B cell (primary cell): Measurements from ENCODE around the gene STON1. TPM values are rescaled to one million over a fixed set of nuclear protein-coding genes. Genes with fewer than 3 reads are reported as not detected.

Experiments
- ATAC-seq: fragments of 200-7000 bp; cut with Tn5 transposase; one replicate; pipeline ENCODE4 v1.10.0; 2021; ENCODE audit warnings: low read depth, mild to moderate bottlenecking, moderate number of reproducible peaks, moderate library complexity
- CTCF ChIA-PET: fragments of 350-600 bp; sonication (Branson Sonifier 250); formaldehyde crosslinking; loops from one replicate; lab custom pipeline; 2021; ENCODE audit warnings: antibody characterized with exemption, inconsistent platforms; lab: Charles Lee
- POLR2A ChIA-PET: fragments of 350-600 bp; sonication (Branson Sonifier 250); formaldehyde crosslinking; loops from one replicate; lab custom pipeline; 2021; ENCODE audit warnings: antibody characterized with exemption; lab: Charles Lee
- DNase-seq: peaks from one replicate; pipeline ENCODE4 v3.0.0; 2013
- H2AFZ ChIP-seq: 2 replicates; pipeline ENCODE4 v1.6.1; 2012; ENCODE audit warnings: mild to moderate bottlenecking, low read depth, low read length; ENCODE audit not compliant: insufficient read depth, poor library complexity, severe bottlenecking
- H3K27ac ChIP-seq, 2 donors: 1 replicate in 1 of 2; 2 replicates in 1 of 2; pipeline ENCODE4 v1.5.1; 2012 to 2013; ENCODE audit warnings: low read length in 2 of 2, mild to moderate bottlenecking in 2 of 2, moderate library complexity in 1 of 2
- H3K27me3 ChIP-seq, 4 experiments: fragments of 200-600 bp in 1 of 4; sonication (generic) in 1 of 4; replicated peaks in 1 of 4; 1 replicate in 2 of 4; 2 replicates in 2 of 4; pipeline versions ENCODE4 v1.6.1 to v1.7.0; 2013 to 2016; ENCODE audit warnings: low read length in 3 of 4, mild to moderate bottlenecking in 2 of 4, mixed read lengths in 1 of 4, moderate library complexity in 1 of 4; ENCODE audit not compliant: insufficient read depth in 4 of 4, control insufficient read depth in 3 of 4; ENCODE audit errors: control extremely low read depth in 1 of 4
- H3K36me3 ChIP-seq, 2 experiments: replicated peaks in 1 of 2; 1 replicate in 1 of 2; 2 replicates in 1 of 2; pipeline versions ENCODE4 v1.6.1 to v1.7.1; 2013; ENCODE audit warnings: low read length in 1 of 2; ENCODE audit not compliant: insufficient read depth in 2 of 2, control insufficient read depth in 1 of 2; ENCODE audit errors: control extremely low read depth in 1 of 2, extremely low read depth in 1 of 2
- H3K4me1 ChIP-seq, 2 donors: fragments of 200-600 bp in 1 of 2; sonication (generic) in 1 of 2; 1 replicate in 1 of 2; 2 replicates in 1 of 2; pipeline versions ENCODE4 v1.5.1 to v1.6.1; 2013 to 2017; ENCODE audit warnings: low read length in 2 of 2; ENCODE audit not compliant: control insufficient read depth in 2 of 2, insufficient read depth in 2 of 2
- H3K4me2 ChIP-seq: replicated peaks from 2 replicates; pipeline ENCODE3; 2012; ENCODE audit warnings: mild to moderate bottlenecking, low read depth, low read length; ENCODE audit not compliant: poor library complexity, severe bottlenecking
- H3K4me3 ChIP-seq, 5 experiments: fragments of 200-600 bp in 1 of 5; sonication (generic) in 1 of 5; 1 replicate in 3 of 5; 2 replicates in 2 of 5; pipeline versions ENCODE4 v1.5.1 to v1.7.0; 2011 to 2016; ENCODE audit warnings: low read length in 4 of 5, mild to moderate bottlenecking in 4 of 5, low read depth in 2 of 5, control low read depth in 1 of 5, moderate library complexity in 1 of 5; ENCODE audit not compliant: insufficient read depth in 1 of 5; ENCODE audit errors: control extremely low read depth in 1 of 5, extremely low read depth in 1 of 5
- H3K79me2 ChIP-seq: fragments of 200-600 bp; sonication (generic); one replicate; pipeline ENCODE4 v1.6.0; 2016; ENCODE audit warnings: low read length; ENCODE audit not compliant: control insufficient read depth, insufficient read depth
- H3K9ac ChIP-seq: fragments of 200-600 bp; sonication (generic); 2 replicates; pipeline ENCODE4 v1.6.1; 2017; ENCODE audit warnings: mild to moderate bottlenecking, low read length, moderate library complexity
- H3K9me3 ChIP-seq, 3 donors: one replicate each; pipeline versions ENCODE4 v1.6.1 to v1.7.1; 2013; ENCODE audit warnings: low read length in 2 of 3; ENCODE audit not compliant: control insufficient read depth in 2 of 3, insufficient read depth in 1 of 3; ENCODE audit errors: control extremely low read depth in 1 of 3
- H4K20me1 ChIP-seq: 2 replicates; pipeline ENCODE4 v1.6.0; 2012; ENCODE audit warnings: mild to moderate bottlenecking, low read length; ENCODE audit not compliant: insufficient read depth, control insufficient read depth, poor library complexity, severe bottlenecking
- H3K27ac Mint-ChIP-seq: one replicate; pipeline ENCODE4 v1.8.0; 2021; ENCODE audit warnings: mixed read lengths
- H3K27me3 Mint-ChIP-seq: one replicate; pipeline ENCODE4 v1.8.0; 2021; ENCODE audit warnings: mixed read lengths
- H3K4me1 Mint-ChIP-seq: one replicate; pipeline ENCODE4 v1.8.0; 2021; ENCODE audit warnings: mixed read lengths
- H3K4me3 Mint-ChIP-seq: one replicate; pipeline ENCODE4 v1.8.0; 2021; ENCODE audit warnings: mixed read lengths
- H3K9me3 Mint-ChIP-seq: one replicate; pipeline ENCODE4 v1.8.0; 2022; ENCODE audit warnings: mixed read lengths; ENCODE audit not compliant: insufficient read depth
- CTCF ChIP-seq: fragments of 200-600 bp; IDR thresholded peaks from one replicate; pipeline ENCODE4 v1.8.0; 2022; ENCODE audit warnings: antibody characterized with exemption, mild to moderate bottlenecking
- EZH2 ChIP-seq: IDR thresholded peaks from 2 replicates; pipeline ENCODE4 v1.6.1; 2012; ENCODE audit warnings: borderline replicate concordance, low read depth, mild to moderate bottlenecking, moderate library complexity, low read length; ENCODE audit not compliant: insufficient read depth, poor library complexity, severe bottlenecking
- WGBS: methylation state at CpG from one replicate; pipeline ENCODE4 v1.1.5; 2013; ENCODE audit warnings: missing lambda C conversion rate; ENCODE audit not compliant: insufficient coverage; 5-methylcytosine and 5-hydroxymethylcytosine counted together
- intact Hi-C: fragments of 100-400 bp; cut with micrococcal nuclease; formaldehyde crosslinking; loops from one replicate; pipeline ENCODE4 v1.10.0; 2022
- polyA plus RNA-seq: library from polyadenylated mRNA; depleted of rRNA; stranded (reverse); fragments of >200 nt; gene quantifications from 2 replicates; pipeline ENCODE4 v1.2.3, GENCODE V29; 2012
- total RNA-seq, 2 donors: library from RNA; stranded (reverse); fragments of 120-200 nt in 1 of 2; gene quantifications; 1 replicate in 1 of 2; 2 replicates in 1 of 2; pipeline versions ENCODE4 v1.2.3 to v1.2.4, GENCODE V29; 2013 to 2022

STON1 gene
- total and polyA plus RNA-seq, 2 donors (not counting 1 experiment from before 2014, with no cell fraction given): 0.46 to 2.0 TPM

- Mint-ChIP-seq H3K27me3 (peaks cover 27% of the 10 kb centered on the region), H3K4me1 (no peaks in the 10 kb centered on the region), H3K4me3 (no peak overlapping the region), H3K27ac (no peak overlapping the region), H3K9me3 (no peaks in the 10 kb centered on the region)
- TF ChIP-seq EZH2: no peak
- TF ChIP-seq CTCF: no peak
- no peak overlapping the region for H3K4me2 ChIP-seq
- H3K79me2 ChIP-seq: no peaks in the 10 kb centered on the region
- no peaks in the 10 kb centered on the region for H4K20me1 ChIP-seq
- no peak for ATAC-seq
- no peak overlapping the region for H2AFZ ChIP-seq
- no peaks in the 10 kb centered on the region for H3K36me3 ChIP-seq
- no peak overlapping the region for H3K27ac ChIP-seq
- ChIA-PET POLR2A (no interaction called here), CTCF (no interaction called here)
- peaks cover 0 to 3% (median 0%) of the 10 kb centered on the region in 4 experiments for H3K27me3 ChIP-seq
- DNase-seq: no peak
- intact Hi-C loops: no loop called here
- H3K9ac ChIP-seq: no peak overlapping the region
- H3K4me3 ChIP-seq: no peak overlapping the region
- no peaks in the 10 kb centered on the region for H3K4me1 ChIP-seq
- no peaks in the 10 kb centered on the region for H3K9me3 ChIP-seq
These were observed 39.5 kb downstream of the STON1 start for GRCh38 chr2:48569433-48569832.

GRCh38 chr2:48572816-48573215, 42.9 kb downstream of the STON1 start:
- POLR2A ChIA-PET: no interaction called here
- 94% methylated on average over 5 of the region's 5 CpGs for WGBS

More at GRCh38 chr2:48572816-48573215, 42.9 kb downstream of the STON1 start:
- Mint-ChIP-seq H3K4me3 (no peak overlapping the region), H3K27me3 (peaks cover 14% of the 10 kb centered on the region), H3K9me3 (no peaks in the 10 kb centered on the region), H3K4me1 (peaks cover 4% of the 10 kb centered on the region), H3K27ac (no peak overlapping the region)
- H2AFZ ChIP-seq: no peak overlapping the region
- no peak overlapping the region for H3K27ac ChIP-seq
- no peaks in the 10 kb centered on the region for H3K79me2 ChIP-seq
- H3K4me2 ChIP-seq: no peak overlapping the region
- ATAC-seq (no peak), DNase-seq (no peak)
- no peaks in the 10 kb centered on the region for H3K9me3 ChIP-seq
- intact Hi-C loops: no loop called here
- H3K4me3 ChIP-seq: no peak overlapping the region
- no peak overlapping the region for H3K9ac ChIP-seq
- CTCF ChIA-PET: no interaction called here
- H3K4me1 ChIP-seq: no peaks in the 10 kb centered on the region
- no peaks in the 10 kb centered on the region for H3K36me3 ChIP-seq
- TF ChIP-seq EZH2: no peak
- no peak for TF ChIP-seq CTCF
- no peaks in the 10 kb centered on the region for H3K27me3 ChIP-seq
- no peaks in the 10 kb centered on the region for H4K20me1 ChIP-seq
